ENCODE results near the gene SCLT1. TPM values are rescaled to one million over a fixed set of nuclear protein-coding genes. Genes with fewer than 3 reads are reported as not detected.

The SCLT1 gene
- polyA plus RNA-seq, 1 donor from 2014 or later: 12.8 TPM

DNA sequence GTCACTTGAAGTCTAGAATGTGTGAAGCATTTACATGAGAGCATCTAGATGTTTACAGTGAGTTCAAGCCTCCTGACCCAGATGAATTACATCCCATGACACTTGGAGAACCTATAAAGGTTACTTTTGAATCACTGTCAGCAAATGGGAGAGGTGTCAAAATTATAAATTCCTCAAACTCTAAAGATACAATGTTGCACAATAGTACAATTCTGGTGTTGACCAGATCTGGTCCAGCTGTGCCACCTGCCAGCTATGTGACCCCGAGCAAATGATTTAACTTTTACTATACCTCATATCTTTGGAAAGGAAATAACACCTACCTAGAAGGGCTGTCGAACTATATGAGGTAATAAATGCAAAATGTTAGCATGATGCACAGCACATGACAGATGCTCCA, 214.1 kb downstream of the SCLT1 start:
- H3K9ac ChIP-seq (ENCODE audit: low read length): no peak overlapping the region
- no peak overlapping the region for H2AFZ ChIP-seq (ENCODE audit: low read depth, low read length)
- H3K9me3 ChIP-seq (ENCODE audit: low read length): no peaks in the 10 kb centered on the region
- no peaks in the 10 kb centered on the region for H4K20me1 ChIP-seq (ENCODE audit: insufficient read depth)
- H3K4me3 ChIP-seq (ENCODE audit: low read length): no peak overlapping the region
- no peaks in the 10 kb centered on the region for H3K27me3 ChIP-seq (ENCODE audit: insufficient read depth, low read depth, low read length)
- H3K4me2 ChIP-seq (ENCODE audit: low read length): no peak overlapping the region
- no peak overlapping the region for H3K27ac ChIP-seq (ENCODE audit: low read length)
- TF ChIP-seq, protein P1, sequence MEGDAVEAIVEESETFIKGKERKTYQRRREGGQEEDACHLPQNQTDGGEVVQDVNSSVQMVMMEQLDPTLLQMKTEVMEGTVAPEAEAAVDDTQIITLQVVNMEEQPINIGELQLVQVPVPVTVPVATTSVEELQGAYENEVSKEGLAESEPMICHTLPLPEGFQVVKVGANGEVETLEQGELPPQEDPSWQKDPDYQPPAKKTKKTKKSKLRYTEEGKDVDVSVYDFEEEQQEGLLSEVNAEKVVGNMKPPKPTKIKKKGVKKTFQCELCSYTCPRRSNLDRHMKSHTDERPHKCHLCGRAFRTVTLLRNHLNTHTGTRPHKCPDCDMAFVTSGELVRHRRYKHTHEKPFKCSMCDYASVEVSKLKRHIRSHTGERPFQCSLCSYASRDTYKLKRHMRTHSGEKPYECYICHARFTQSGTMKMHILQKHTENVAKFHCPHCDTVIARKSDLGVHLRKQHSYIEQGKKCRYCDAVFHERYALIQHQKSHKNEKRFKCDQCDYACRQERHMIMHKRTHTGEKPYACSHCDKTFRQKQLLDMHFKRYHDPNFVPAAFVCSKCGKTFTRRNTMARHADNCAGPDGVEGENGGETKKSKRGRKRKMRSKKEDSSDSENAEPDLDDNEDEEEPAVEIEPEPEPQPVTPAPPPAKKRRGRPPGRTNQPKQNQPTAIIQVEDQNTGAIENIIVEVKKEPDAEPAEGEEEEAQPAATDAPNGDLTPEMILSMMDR (IDR thresholded peaks at IDR 0.05; ENCODE audit: poor library complexity, severe bottlenecking): no peak
- TF ChIP-seq TAF1 (IDR thresholded peaks at IDR 0.05; ENCODE audit: low read depth) (no peak), RAD21 (conservative IDR thresholded peaks at IDR 0.05) (no peak), EZH2 (IDR thresholded peaks at IDR 0.05; ENCODE audit: borderline replicate concordance, insufficient read depth, low read length, poor library complexity, severe bottlenecking) (no peak), MXI1 (conservative IDR thresholded peaks at IDR 0.05; ENCODE audit: poor library complexity, severe bottlenecking) (no peak), POLR2AphosphoS5 (IDR thresholded peaks at IDR 0.05) (no peak), EP300 (conservative IDR thresholded peaks at IDR 0.05; ENCODE audit: poor library complexity, severe bottlenecking) (no peak), SMC3 (conservative IDR thresholded peaks at IDR 0.05; ENCODE audit: poor library complexity) (no peak)
- TF ChIP-seq, protein P2, sequence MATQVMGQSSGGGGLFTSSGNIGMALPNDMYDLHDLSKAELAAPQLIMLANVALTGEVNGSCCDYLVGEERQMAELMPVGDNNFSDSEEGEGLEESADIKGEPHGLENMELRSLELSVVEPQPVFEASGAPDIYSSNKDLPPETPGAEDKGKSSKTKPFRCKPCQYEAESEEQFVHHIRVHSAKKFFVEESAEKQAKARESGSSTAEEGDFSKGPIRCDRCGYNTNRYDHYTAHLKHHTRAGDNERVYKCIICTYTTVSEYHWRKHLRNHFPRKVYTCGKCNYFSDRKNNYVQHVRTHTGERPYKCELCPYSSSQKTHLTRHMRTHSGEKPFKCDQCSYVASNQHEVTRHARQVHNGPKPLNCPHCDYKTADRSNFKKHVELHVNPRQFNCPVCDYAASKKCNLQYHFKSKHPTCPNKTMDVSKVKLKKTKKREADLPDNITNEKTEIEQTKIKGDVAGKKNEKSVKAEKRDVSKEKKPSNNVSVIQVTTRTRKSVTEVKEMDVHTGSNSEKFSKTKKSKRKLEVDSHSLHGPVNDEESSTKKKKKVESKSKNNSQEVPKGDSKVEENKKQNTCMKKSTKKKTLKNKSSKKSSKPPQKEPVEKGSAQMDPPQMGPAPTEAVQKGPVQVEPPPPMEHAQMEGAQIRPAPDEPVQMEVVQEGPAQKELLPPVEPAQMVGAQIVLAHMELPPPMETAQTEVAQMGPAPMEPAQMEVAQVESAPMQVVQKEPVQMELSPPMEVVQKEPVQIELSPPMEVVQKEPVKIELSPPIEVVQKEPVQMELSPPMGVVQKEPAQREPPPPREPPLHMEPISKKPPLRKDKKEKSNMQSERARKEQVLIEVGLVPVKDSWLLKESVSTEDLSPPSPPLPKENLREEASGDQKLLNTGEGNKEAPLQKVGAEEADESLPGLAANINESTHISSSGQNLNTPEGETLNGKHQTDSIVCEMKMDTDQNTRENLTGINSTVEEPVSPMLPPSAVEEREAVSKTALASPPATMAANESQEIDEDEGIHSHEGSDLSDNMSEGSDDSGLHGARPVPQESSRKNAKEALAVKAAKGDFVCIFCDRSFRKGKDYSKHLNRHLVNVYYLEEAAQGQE (IDR thresholded peaks at IDR 0.05; ENCODE audit: borderline replicate concordance): no peak
- no peaks in the 10 kb centered on the region for H3K9me2 ChIP-seq (ENCODE audit: insufficient read depth, low read length)
- H3K79me2 ChIP-seq (replicated peaks; ENCODE audit: insufficient read depth, low read length): no peaks in the 10 kb centered on the region
- no peaks in the 10 kb centered on the region for H3F3A ChIP-seq (ENCODE audit: insufficient read depth, low read length, poor library complexity, severe bottlenecking)
- no peaks in the 10 kb centered on the region for H3K36me3 ChIP-seq (ENCODE audit: insufficient read depth, low read length)

DNA sequence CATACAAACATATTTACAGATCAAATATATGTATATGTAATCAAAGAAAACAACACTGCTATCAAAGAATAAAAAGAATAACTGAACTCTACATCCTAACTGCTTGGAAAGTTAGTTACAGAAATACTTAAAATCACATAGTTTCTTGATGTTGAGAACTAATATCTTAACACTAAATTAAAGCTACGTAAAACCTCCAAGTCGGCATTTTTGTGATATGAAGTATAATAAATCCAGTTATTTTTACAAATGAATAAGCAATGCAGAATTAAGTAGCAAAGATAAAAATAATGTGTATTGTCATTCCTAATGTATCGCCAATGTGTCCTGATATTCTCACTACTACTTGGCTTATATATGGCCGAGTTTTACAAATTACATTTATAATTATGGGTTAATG, 215.4 kb downstream of the SCLT1 start:
- Histone ChIP-seq H3K36me3 (ENCODE audit: insufficient read depth, low read length) (no peaks in the 10 kb centered on the region), H3K27me3 (ENCODE audit: insufficient read depth, low read depth, low read length) (no peaks in the 10 kb centered on the region), H3K4me2 (ENCODE audit: low read length) (no peak overlapping the region), H3K9me3 (ENCODE audit: low read length) (no peaks in the 10 kb centered on the region), H3K79me2 (replicated peaks; ENCODE audit: insufficient read depth, low read length) (no peaks in the 10 kb centered on the region), H3F3A (ENCODE audit: insufficient read depth, low read length, poor library complexity, severe bottlenecking) (no peaks in the 10 kb centered on the region), H2AFZ (ENCODE audit: low read depth, low read length) (no peak overlapping the region), H3K9me2 (ENCODE audit: insufficient read depth, low read length) (no peaks in the 10 kb centered on the region), H3K4me3 (ENCODE audit: low read length) (no peak overlapping the region), H4K20me1 (ENCODE audit: insufficient read depth) (no peaks in the 10 kb centered on the region), H3K9ac (ENCODE audit: low read length) (no peak overlapping the region), H3K27ac (ENCODE audit: low read length) (no peak overlapping the region)
- TF ChIP-seq, protein P2 (IDR thresholded peaks at IDR 0.05; ENCODE audit: borderline replicate concordance): no peak
- TF ChIP-seq TAF1 (IDR thresholded peaks at IDR 0.05; ENCODE audit: low read depth) (no peak), MXI1 (conservative IDR thresholded peaks at IDR 0.05; ENCODE audit: poor library complexity, severe bottlenecking) (no peak), EP300 (conservative IDR thresholded peaks at IDR 0.05; ENCODE audit: poor library complexity, severe bottlenecking) (no peak), RAD21 (conservative IDR thresholded peaks at IDR 0.05) (no peak), POLR2AphosphoS5 (IDR thresholded peaks at IDR 0.05) (no peak), SMC3 (conservative IDR thresholded peaks at IDR 0.05; ENCODE audit: poor library complexity) (no peak), EZH2 (IDR thresholded peaks at IDR 0.05; ENCODE audit: borderline replicate concordance, insufficient read depth, low read length, poor library complexity, severe bottlenecking) (no peak)
- TF ChIP-seq, protein P1 (IDR thresholded peaks at IDR 0.05; ENCODE audit: poor library complexity, severe bottlenecking): no peak

Data from neural cell (in vitro differentiated cells).